Measurements from ENCODE around the gene RNF2. TPM values are rescaled to one million over a fixed set of nuclear protein-coding genes. Genes with fewer than 3 reads are reported as not detected.
A peak's percentile ranks its signal among the peaks of the same experiment; 100 is the strongest.

The RNF2 gene
- polyA plus RNA-seq, 1 experiment, result 49.4 TPM

DNA sequence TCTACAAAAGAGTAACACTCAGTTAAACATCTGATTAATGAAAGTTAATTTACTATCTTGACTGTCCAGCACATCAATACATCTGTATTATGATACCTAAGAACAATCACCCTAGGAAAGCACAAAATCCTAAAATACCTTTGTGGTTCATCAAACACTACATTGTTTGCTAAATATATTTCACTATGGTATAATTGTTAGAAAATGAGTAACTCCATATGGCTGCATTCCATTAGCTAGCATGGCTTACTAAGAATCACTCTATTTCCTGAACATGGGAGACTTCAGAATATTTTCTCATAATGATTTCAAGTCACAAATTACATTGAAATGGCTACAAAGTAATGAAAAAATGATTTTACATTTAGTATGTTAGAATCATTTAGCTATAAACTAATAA, 98.9 kb downstream of the RNF2 start:
- POLR2A ChIA-PET, result no interaction called here
- TF ChIP-seq CTCF (IDR thresholded peaks at IDR 0.05; ENCODE audit: low read depth, low read length), result no peak
- peak; percentile 10 for DNase-seq (ENCODE audit: low read depth, low spot score)
- Histone ChIP-seq H3K9me3 (ENCODE audit: control insufficient read depth, insufficient read depth, low read length) (no peaks in the 10 kb centered on the region), H3K27ac (ENCODE audit: low read depth, low read length) (no peak overlapping the region), H3K27me3 (ENCODE audit: control insufficient read depth, insufficient read depth, low read length) (no peaks in the 10 kb centered on the region), H3K4me3 (ENCODE audit: low read depth, low read length) (no peak overlapping the region)
- CTCF ChIA-PET, result interaction anchor here (0.6 to 1.6 kb wide), 4 partner anchors 14 to 339 kb away, joined by 3 to 7 read pairs (median 6); no protein-coding TSS in a partner anchor

DNA sequence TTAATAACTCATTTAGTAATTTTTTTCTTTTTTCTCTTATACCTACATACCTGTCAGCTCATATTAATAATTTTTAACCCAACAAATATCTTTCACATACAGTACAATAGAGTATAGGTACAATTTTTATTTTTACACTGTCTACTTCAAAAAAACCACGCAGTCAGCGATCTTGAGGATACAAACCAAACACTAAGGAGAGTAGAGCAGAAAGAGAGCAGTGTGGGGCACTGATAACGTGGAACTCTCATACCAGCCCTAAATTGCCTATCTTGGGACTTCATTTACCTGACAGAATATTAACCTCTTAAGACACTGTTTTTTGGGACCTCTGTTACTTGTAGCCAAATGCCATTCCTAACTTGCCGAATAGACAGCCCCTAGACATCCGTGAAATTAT, 105.9 kb downstream of the RNF2 start:
- CTCF ChIA-PET, result interaction anchor here (1.4 kb wide), 1 partner anchor 19 kb away, joined by 6 read pairs; no protein-coding TSS in a partner anchor
- no peak for DNase-seq (ENCODE audit: low read depth, low spot score)
- POLR2A ChIA-PET, result no interaction called here
- H3K9me3 ChIP-seq (ENCODE audit: control insufficient read depth, insufficient read depth, low read length), result no peaks in the 10 kb centered on the region; the same call in 1 of the 2 replicates
- no peak overlapping the region for H3K4me3 ChIP-seq (ENCODE audit: low read depth, low read length)
- no peak for TF ChIP-seq CTCF (IDR thresholded peaks at IDR 0.05; ENCODE audit: low read depth, low read length)
- no peaks in the 10 kb centered on the region for H3K27me3 ChIP-seq (ENCODE audit: control insufficient read depth, insufficient read depth, low read length)
- H3K27ac ChIP-seq (ENCODE audit: low read depth, low read length), result no peak overlapping the region

Small RNA genes within 50 kb of the gene (small RNA-seq; reads per million reads assigned to genes)
- not detected for gene RNA5SP72 (ENCODE audit: insufficient read length, low read depth)

Other genes starting within 250 kb of the RNF2 start
- gene NIBAN1, start 71.0 kb upstream of the RNF2 start, polyA plus RNA-seq (2011; rRNA removed), result 32.9 and 35.0 TPM in 2 replicates
- 26.1 and 33.4 TPM in 2 replicates for gene TRMT1L, start 111.4 kb downstream of the RNF2 start, polyA plus RNA-seq (2011; rRNA removed)
- gene SWT1, start 111.6 kb downstream of the RNF2 start, polyA plus RNA-seq (2011; rRNA removed), result 2.9 and 3.6 TPM in 2 replicates